A549 (cell line): ENCODE data around the gene PISD. TPM values are rescaled to one million over a fixed set of nuclear protein-coding genes. Genes with fewer than 3 reads are reported as not detected.

Experiments
- ATAC-seq, 2 experiments: fragments of 200-7000 bp in 1 of 2; fragments of >200 bp in 1 of 2; cut with Nextera tagmentation in 1 of 2; cut with Tn5 transposase in 1 of 2; 3 replicates each; pipeline versions ENCODE4 v1.8.0 to v1.9.1; 2018 to 2020; ENCODE audit warnings: mild to moderate bottlenecking in 1 of 2, moderate library complexity in 1 of 2
- CTCF ChIA-PET: fragments of 300-600 bp; sonication (Branson Sonifier 250); formaldehyde crosslinking; extraction: SDS; loops from one replicate; lab custom pipeline; 2021; ENCODE audit warnings: antibody characterized with exemption, inconsistent platforms; lab: Yijun Ruan, JAX
- POLR2A ChIA-PET: fragments of 350-600 bp; formaldehyde crosslinking; extraction: SDS; loops from one replicate; lab custom pipeline; 2021; ENCODE audit warnings: antibody characterized with exemption, inconsistent platforms; lab: Yijun Ruan, JAX
- DNase-seq, 2 experiments: peaks; one replicate each; pipeline versions ENCODE4 v3.0.0 to v3.0.0-alpha.2; 2011 to 2016; ENCODE audit warnings: low read depth in 1 of 2, low spot score in 1 of 2
- FAIRE-seq: peaks from 2 replicates; lab custom pipeline; 2011; peaks lifted over from hg19 to GRCh38; lab: Jason Lieb, UNC
- H3K27ac ChIP-seq, 2 experiments: fragments of >200 bp; sonication (Bioruptor Twin); formaldehyde crosslinking; 3 replicates each; pipeline ENCODE4 v1.5.1; 2016 to 2017
- H3K4me1 ChIP-seq: fragments of >200 bp; sonication (Bioruptor Twin); formaldehyde crosslinking; 3 replicates; pipeline ENCODE4 v1.6.1; 2016
- H3K4me2 ChIP-seq: fragments of >200 bp; sonication (Bioruptor Twin); formaldehyde crosslinking; 3 replicates; pipeline ENCODE4 v1.6.1; 2016
- H3K4me3 ChIP-seq: fragments of >200 bp; sonication (Bioruptor Twin); formaldehyde crosslinking; 3 replicates; pipeline ENCODE4 v1.5.1; 2016
- H3K9me3 ChIP-seq: fragments of >200 bp; sonication (Bioruptor Twin); formaldehyde crosslinking; 3 replicates; pipeline ENCODE4 v1.6.1; 2016
- CBX2 ChIP-seq: fragments of 200-600 bp; sonication (generic); IDR thresholded peaks from 2 replicates; pipeline ENCODE4 v1.6.1; 2016; ENCODE audit warnings: low read depth, mild to moderate bottlenecking, borderline replicate concordance
- CBX8 ChIP-seq: fragments of 200-600 bp; sonication (generic); IDR thresholded peaks from 2 replicates; pipeline ENCODE4 v1.6.1; 2016
- CEBPB ChIP-seq, 2 experiments: fragments of >200 bp in 1 of 2; sonication (Bioruptor Twin) in 1 of 2; formaldehyde crosslinking in 1 of 2; IDR thresholded peaks; 2 replicates each; pipeline ENCODE4 v1.6.1; 2012 to 2016
- CHD4 ChIP-seq: fragments of 200-600 bp; sonication (generic); IDR thresholded peaks from 2 replicates; pipeline ENCODE4 v1.6.1; 2016; ENCODE audit warnings: antibody characterized with exemption, mild to moderate bottlenecking, borderline replicate concordance
- EHF ChIP-seq: fragments of 250-450 bp; sonication (Bioruptor Pico); IDR thresholded peaks from 2 replicates; pipeline ENCODE4 v1.5.0; 2020; ENCODE audit warnings: mild to moderate bottlenecking
- EP300 ChIP-seq, 2 experiments: fragments of >200 bp; sonication (Bioruptor Twin); formaldehyde crosslinking; IDR thresholded peaks; 2 replicates in 1 of 2; 3 replicates in 1 of 2; pipeline ENCODE4 v1.6.1; 2016 to 2017
- ESRRA ChIP-seq: fragments of 150-350 bp; IDR thresholded peaks from 2 replicates; pipeline ENCODE4 v1.6.1; 2014; ENCODE audit warnings: mild to moderate bottlenecking, low read length, borderline replicate concordance
- FOSB ChIP-seq: fragments of 250-450 bp; sonication (Bioruptor Pico); IDR thresholded peaks from 2 replicates; pipeline ENCODE4 v1.5.0; 2020; ENCODE audit warnings: mild to moderate bottlenecking, moderate library complexity
- FOSL2 ChIP-seq, 2 experiments: fragments of 450-650 bp in 1 of 2; fragments of >200 bp in 1 of 2; sonication (Bioruptor Twin) in 1 of 2; formaldehyde crosslinking; IDR thresholded peaks; 2 replicates each; pipeline versions ENCODE4 v1.5.0 to v1.6.1; 2016 to 2020; ENCODE audit warnings: mild to moderate bottlenecking in 1 of 2, moderate library complexity in 1 of 2
- HDAC2 ChIP-seq: fragments of 200-600 bp; sonication (generic); IDR thresholded peaks from 2 replicates; pipeline ENCODE4 v1.6.1; 2016
- HOXB5 ChIP-seq: fragments of 250-450 bp; sonication (Bioruptor Pico); IDR thresholded peaks from 2 replicates; pipeline ENCODE4 v1.5.0; 2020; ENCODE audit warnings: mild to moderate bottlenecking, moderate library complexity
- JUN ChIP-seq, 2 experiments: fragments of >200 bp; sonication (Bioruptor Twin); formaldehyde crosslinking; IDR thresholded peaks; 2 replicates in 1 of 2; 3 replicates in 1 of 2; pipeline ENCODE4 v1.6.1; 2016 to 2017
- MAFK ChIP-seq: fragments of 450-650 bp; IDR thresholded peaks from 2 replicates; pipeline ENCODE4 v1.6.1; 2014; ENCODE audit not compliant: partially characterized antibody
- MYC ChIP-seq: IDR thresholded peaks from 2 replicates; pipeline ENCODE4 v1.6.1; 2012; ENCODE audit warnings: mild to moderate bottlenecking, inconsistent platforms, low read length, improper control_type of control experiment, borderline replicate concordance
- NFE2L2 ChIP-seq: fragments of 150-350 bp; conservative IDR thresholded peaks from 2 replicates; pipeline ENCODE4 v1.6.1; 2014; ENCODE audit warnings: low read length
- NPAS2 ChIP-seq: fragments of 250-450 bp; sonication (Bioruptor Pico); IDR thresholded peaks from 2 replicates; pipeline ENCODE4 v1.8.0; 2022; ENCODE audit warnings: mild to moderate bottlenecking, moderate library complexity, borderline replicate concordance
- POLR2AphosphoS2 ChIP-seq: conservative IDR thresholded peaks from 2 replicates; pipeline ENCODE4 v1.6.1; 2012; ENCODE audit warnings: low read length, improper control_type of control experiment, inconsistent platforms
- RARB ChIP-seq: fragments of 250-450 bp; sonication (Bioruptor Pico); IDR thresholded peaks from 2 replicates; pipeline ENCODE4 v1.8.0; 2021; ENCODE audit warnings: mild to moderate bottlenecking, moderate library complexity
- RFX5 ChIP-seq: fragments of 450-650 bp; IDR thresholded peaks from 2 replicates; pipeline ENCODE4 v1.7.1; 2014; ENCODE audit warnings: antibody characterized with exemption, mild to moderate bottlenecking, moderate library complexity
- SREBF2 ChIP-seq: fragments of 450-650 bp; IDR thresholded peaks from 2 replicates; pipeline ENCODE4 v1.6.1; 2014; ENCODE audit warnings: mild to moderate bottlenecking, moderate library complexity
- TFCP2L1 ChIP-seq: fragments of 250-450 bp; sonication (Bioruptor Pico); IDR thresholded peaks from 2 replicates; pipeline ENCODE4 v1.5.0; 2021; ENCODE audit warnings: mild to moderate bottlenecking
- ZC3H11A ChIP-seq: fragments of 450-650 bp; IDR thresholded peaks from 2 replicates; pipeline ENCODE4 v1.6.1; 2014; ENCODE audit warnings: antibody characterized with exemption, mild to moderate bottlenecking
- WGBS: methylation state at CpG from one replicate; pipeline ENCODE4 v1.1.6; 2017; ENCODE audit errors: missing lambda C conversion rate; 5-methylcytosine and 5-hydroxymethylcytosine counted together
- polyA plus RNA-seq, 4 experiments: library from polyadenylated mRNA; depleted of rRNA in 3 of 4; stranded (reverse); fragments of >200 nt; fragmentation: RNase III in 1 of 4; extraction: RNeasy Plus Mini Kit Qiagen cat#74134 plus additional on column Dnase treatment in 1 of 4; gene quantifications; 2 replicates in 3 of 4; 3 replicates in 1 of 4; pipeline ENCODE4 v1.2.3, GENCODE V29; 2011 to 2017
- TF ChIP-seq, protein P1 (sequence below): fragments of 150-350 bp; IDR thresholded peaks from 2 replicates; pipeline ENCODE4 v1.6.1; 2014; ENCODE audit warnings: low read depth, mild to moderate bottlenecking, low read length
- TF ChIP-seq, protein P2 (sequence below): IDR thresholded peaks from 2 replicates; pipeline ENCODE4 v1.6.1; 2012; ENCODE audit warnings: low read depth, borderline replicate concordance
- TF ChIP-seq, protein P3 (sequence below): IDR thresholded peaks from 2 replicates; pipeline ENCODE4 v1.6.1; 2012

Gene PISD
- polyA plus RNA-seq, 2 of the 4 experiments (the other 2 are of a cell fraction) = 11.0 to 17.3 TPM

DNA sequence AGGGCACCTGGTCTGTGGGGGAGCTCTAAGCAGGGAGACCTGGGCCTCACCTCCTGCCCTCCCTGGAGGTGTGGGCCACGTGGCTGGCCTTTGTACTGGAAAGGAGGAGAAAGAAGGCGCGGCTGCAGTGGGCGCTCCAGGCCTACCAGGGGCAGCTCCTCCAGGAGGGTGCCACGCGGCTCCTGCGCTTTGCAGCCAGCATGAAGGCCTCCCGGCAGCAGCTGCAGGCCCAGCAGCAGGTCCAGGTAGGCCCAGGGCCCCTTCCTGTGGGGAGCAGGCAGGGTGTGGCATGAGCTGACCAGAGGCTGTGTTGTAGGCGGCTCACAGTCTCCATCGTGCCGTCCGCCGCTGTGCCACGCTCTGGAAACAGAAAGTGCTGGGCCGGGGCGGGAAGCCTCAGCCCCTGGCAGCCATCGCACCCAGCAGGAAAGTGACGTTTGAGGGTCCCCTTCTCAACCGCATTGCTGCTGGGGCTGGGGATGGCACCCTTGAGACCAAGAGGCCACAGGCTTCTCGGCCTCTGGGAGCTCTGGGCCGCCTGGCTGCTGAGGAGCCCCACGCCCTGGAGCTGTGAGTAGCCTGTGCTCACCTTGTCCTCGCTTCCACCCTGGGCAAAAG is 48.6 kb downstream of the PISD start:
- H3K4me1 ChIP-seq = no peaks in the 10 kb centered on the region
- no peak overlapping the region for H3K27ac ChIP-seq
- H3K4me2 ChIP-seq = no peak overlapping the region
- DNase-seq (no peak), ATAC-seq (no peak), FAIRE-seq (no peak)
- POLR2A ChIA-PET = no interaction called here
- TF ChIP-seq TFCP2L1 (CRISPR knock-in tag) = no peak
- no peaks in the 10 kb centered on the region for H3K9me3 ChIP-seq
- 84% methylated on average over 8 of the region's 23 CpGs for WGBS
- CTCF ChIA-PET = interaction anchor here (1.0 to 1.9 kb wide), 3 partner anchors 8 to 14 kb away, joined by 3 to 6 read pairs (median 5); no protein-coding TSS in a partner anchor
- no peak overlapping the region for H3K4me3 ChIP-seq

DNA sequence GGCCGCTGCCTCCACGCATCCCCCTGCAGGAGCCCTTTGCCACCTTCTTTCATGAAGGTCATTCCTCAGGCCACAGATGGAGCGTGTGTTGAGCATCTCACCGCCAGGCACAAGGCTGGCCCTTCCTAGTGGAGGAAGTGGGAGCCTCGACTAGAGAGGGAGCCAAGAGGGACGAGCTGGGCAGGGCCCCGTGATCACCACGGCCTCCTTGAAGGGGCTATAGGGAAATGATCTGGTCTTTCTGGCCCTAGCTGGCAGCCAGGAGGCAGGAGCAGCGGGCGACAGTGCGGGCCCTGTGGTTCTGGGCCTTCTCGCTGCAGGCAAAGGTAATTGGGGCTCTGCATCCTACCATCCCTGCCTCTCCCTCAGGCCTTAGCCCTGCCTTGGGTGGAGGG is 49.1 kb downstream of the PISD start:
- TF ChIP-seq ESRRA (no peak), RFX5 (no peak), SREBF2 (no peak), ZC3H11A (no peak), MAFK (no peak), CBX8 (no peak), JUN (IDR thresholded peaks at IDR 0.05) (no peak), MYC (no peak), RARB (CRISPR knock-in tag) (no peak), CBX2 (no peak), CEBPB (IDR thresholded peaks at IDR 0.05) (no peak), HDAC2 (no peak), CHD4 (no peak)
- TF ChIP-seq, protein P1, sequence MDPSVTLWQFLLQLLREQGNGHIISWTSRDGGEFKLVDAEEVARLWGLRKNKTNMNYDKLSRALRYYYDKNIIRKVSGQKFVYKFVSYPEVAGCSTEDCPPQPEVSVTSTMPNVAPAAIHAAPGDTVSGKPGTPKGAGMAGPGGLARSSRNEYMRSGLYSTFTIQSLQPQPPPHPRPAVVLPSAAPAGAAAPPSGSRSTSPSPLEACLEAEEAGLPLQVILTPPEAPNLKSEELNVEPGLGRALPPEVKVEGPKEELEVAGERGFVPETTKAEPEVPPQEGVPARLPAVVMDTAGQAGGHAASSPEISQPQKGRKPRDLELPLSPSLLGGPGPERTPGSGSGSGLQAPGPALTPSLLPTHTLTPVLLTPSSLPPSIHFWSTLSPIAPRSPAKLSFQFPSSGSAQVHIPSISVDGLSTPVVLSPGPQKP = no peak
- TF ChIP-seq, protein P2, sequence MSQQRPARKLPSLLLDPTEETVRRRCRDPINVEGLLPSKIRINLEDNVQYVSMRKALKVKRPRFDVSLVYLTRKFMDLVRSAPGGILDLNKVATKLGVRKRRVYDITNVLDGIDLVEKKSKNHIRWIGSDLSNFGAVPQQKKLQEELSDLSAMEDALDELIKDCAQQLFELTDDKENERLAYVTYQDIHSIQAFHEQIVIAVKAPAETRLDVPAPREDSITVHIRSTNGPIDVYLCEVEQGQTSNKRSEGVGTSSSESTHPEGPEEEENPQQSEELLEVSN = no peak
- ChIA-PET CTCF (interaction anchor here (0.6 to 1.9 kb wide), 3 partner anchors 12 to 136 kb away, joined by 3 to 6 read pairs (median 4); no protein-coding TSS in a partner anchor), POLR2A (no interaction called here)
- FAIRE-seq (no peak), ATAC-seq (no peak), DNase-seq (no peak)
- Histone ChIP-seq H3K9me3 (no peaks in the 10 kb centered on the region), H3K27ac (no peak overlapping the region), H3K4me3 (no peak overlapping the region), H3K4me2 (no peak overlapping the region), H3K4me1 (no peaks in the 10 kb centered on the region)
- WGBS = 96% methylated on average over 9 of the region's 12 CpGs

DNA sequence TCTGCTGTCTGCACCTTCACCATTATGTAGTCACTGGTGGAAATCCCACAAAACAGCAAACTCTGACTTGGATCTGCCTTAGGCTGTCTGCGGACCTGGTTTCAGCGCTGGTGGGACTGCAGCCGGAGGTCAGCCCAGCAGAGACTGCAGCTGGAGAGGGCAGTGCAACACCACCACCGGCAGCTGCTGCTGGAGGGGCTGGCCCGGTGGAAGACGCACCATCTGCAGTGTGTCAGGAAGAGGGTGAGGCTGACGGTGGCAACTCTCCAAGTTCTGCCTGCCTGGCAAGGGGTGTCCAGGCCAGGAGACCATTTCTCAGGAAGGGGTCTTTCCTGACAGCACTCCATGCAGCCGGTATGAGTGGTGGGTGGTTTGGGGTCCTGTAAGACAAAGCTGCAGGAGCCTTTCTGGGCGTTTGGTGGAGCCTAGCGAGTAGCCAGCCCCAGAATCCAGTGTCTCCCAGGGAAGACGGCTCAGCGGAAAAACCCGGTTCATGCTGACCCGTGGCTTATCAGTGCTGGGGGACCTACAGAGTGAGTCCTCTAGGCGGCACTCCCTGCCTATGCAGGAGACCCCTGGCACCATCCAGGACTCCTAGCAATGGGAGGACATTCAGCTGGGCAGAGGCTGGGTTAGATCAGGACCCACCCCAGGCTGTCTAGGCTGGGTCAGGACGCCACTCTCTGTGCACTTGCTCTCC is 50.8 kb downstream of the PISD start:
- POLR2A ChIA-PET = no interaction called here
- no peak overlapping the region for H3K27ac ChIP-seq
- no peak for TF ChIP-seq ZC3H11A
- TF ChIP-seq, protein P3, sequence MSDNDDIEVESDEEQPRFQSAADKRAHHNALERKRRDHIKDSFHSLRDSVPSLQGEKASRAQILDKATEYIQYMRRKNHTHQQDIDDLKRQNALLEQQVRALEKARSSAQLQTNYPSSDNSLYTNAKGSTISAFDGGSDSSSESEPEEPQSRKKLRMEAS = no peak
- TF ChIP-seq EHF (CRISPR knock-in tag) = no peak
- no peak for TF ChIP-seq NFE2L2
- no peak for TF ChIP-seq EP300 (IDR thresholded peaks at IDR 0.05)
- no peak for TF ChIP-seq POLR2AphosphoS2
- no peak for TF ChIP-seq MAFK
- no peak for TF ChIP-seq FOSB (CRISPR knock-in tag)
- no peak for TF ChIP-seq NPAS2 (CRISPR knock-in tag)
- no peak for TF ChIP-seq FOSL2 (IDR thresholded peaks at IDR 0.05)
- TF ChIP-seq FOSL2 (CRISPR knock-in tag; IDR thresholded peaks at IDR 0.05) = no peak
- no peak for TF ChIP-seq HOXB5 (CRISPR knock-in tag)
- TF ChIP-seq, all 56 proteins: peak for 0
- FAIRE-seq = no peak
- ATAC-seq = no peak; a peak in 1 of 6 replicates
- H3K4me3 ChIP-seq = no peak overlapping the region
- no peaks in the 10 kb centered on the region for H3K4me1 ChIP-seq
- CTCF ChIA-PET = interaction anchor here (0.9 kb wide), 1 partner anchor 359 kb away, joined by 3 read pairs; no protein-coding TSS in a partner anchor
- no peak for DNase-seq
- H3K4me2 ChIP-seq = no peak overlapping the region
- H3K9me3 ChIP-seq = no peaks in the 10 kb centered on the region
- 83% methylated on average over 7 of the region's 16 CpGs for WGBS
